Right ventricle myocardium superior (tissue), 1 donor: ENCODE data around the gene SEMA3D. TPM values are rescaled to one million over a fixed set of nuclear protein-coding genes. Genes with fewer than 3 reads are reported as not detected.

Source experiments
- ATAC-seq: fragments of 200-7000 bp; cut with Tn5 transposase; one replicate; pipeline ENCODE4 v1.9.1; 2020; ENCODE audit warnings: mild to moderate bottlenecking; ENCODE audit not compliant: poor library complexity
- DNase-seq: peaks from one replicate; pipeline ENCODE4 v3.0.0-alpha.2; 2020
- intact Hi-C: fragments of 100-400 bp; cut with DNase I; formaldehyde crosslinking; loops from one replicate; pipeline ENCODE4 v1.11.2; 2022
- total RNA-seq: library from RNA; stranded (reverse); fragmentation: NEBNext Ultra II Directional; extraction: Animal tissue kit (Norgen Biotek cat#: 25700); gene quantifications from one replicate; pipeline ENCODE4 v1.2.1, GENCODE V29; 2021
- donor health status: DM: no; HTN: yes; CAD: no; lungs with severe emphysema.

The SEMA3D gene
- total RNA-seq, 1 donor from 2014 or later, result 1.1 TPM

DNA sequence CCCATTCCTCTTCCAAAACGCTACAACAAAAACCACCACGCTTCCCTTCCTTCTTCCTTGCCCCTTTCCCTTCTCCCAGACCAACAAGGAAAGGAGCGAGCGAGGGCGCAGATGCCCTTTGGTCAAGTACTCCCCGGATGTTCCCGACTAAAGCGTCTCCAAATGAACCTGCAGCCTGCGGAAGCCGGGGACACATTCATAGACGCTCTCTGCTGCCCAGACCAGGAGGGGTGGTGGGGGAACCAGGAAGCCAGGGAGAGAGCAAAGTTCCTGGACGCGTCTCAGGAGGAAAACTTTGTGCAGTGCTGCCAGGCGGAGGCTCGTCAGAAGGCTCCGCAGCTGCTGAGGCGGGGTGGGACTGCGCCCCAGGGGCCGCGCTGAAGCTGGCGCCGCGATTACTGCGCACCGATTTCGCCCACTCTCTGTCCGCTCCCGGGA lies 754 bp downstream of the SEMA3D start:
- DNase-seq (peak; percentile 38), ATAC-seq (peak; percentile 73)

DNA sequence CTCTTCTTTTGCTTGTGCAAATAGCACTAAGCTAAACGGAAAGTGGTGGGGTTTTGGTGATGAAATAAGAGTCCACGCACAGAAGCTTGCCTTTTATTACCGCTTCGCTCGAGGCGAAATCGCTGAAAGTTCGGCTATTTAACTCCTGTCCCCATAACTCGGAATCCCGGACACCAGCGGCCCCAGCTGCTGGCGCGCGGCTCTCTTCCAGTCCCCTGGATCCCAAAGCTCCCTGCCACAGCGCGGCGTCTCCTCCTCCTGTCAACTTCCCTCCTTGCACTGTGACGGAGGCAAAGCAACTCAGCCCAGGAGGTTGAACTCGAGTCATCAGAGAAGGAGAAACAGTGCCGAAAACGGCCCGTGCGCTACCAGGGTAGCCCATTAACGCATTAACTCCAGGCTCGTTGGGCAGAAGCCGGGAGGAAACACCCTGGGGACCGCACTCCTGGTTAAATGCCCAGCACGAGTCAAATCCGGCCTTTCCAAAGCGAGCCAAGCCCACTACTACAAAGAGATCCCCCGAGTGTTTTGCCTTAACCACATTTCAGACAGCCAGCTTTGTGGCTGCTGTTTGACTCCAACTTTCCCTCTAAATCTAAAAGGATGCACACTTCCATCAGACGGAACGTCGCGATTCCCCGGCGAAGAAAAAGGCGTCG lies 1.3 kb downstream of the SEMA3D start:
- intact Hi-C loops, result no loop called here
- DNase-seq (peak; percentile 63), ATAC-seq (peak; percentile 77)

More for the DNA sequence above, 754 bp downstream of the SEMA3D start:
- intact Hi-C loops, result no loop called here

DNA sequence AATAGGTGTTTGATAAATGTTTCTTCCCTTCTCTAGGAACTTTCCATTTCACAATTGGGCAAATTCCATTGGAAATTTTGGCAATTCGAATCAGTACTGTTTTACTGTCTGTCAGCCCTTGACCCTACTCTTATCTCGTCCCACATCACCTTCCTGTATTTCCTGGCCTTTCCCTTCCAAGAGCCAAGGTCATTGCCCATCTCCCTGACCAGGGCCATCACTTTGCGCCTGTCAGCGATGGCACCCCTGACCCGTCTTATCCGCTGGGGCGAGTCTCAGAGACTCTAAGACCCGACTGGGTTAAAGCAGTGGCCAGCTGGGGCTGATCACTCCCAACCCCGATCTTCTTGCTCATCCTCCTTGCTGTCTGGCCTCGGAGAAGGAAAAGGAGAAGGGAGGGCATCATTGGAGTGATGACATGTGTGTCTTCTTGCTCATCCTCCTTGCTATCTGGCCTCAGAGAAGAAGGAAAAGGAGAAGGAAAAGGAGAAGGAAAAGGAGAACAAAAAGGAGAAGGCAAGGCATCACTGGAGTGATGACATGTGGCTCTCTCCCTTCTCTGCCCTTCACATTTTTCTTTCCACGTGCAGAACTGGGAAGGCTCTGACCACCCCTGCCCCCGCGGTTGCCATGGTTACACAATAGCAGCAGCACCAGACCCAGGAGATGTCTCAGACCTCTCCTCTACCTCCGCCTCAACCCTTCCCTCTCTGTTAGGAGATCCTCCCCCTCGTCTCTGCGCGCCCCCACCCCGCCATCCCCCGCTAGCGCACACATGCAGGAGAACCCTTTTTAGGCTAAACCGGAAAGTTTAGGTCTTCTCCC lies 2.0 kb downstream of the SEMA3D start:
- DNase-seq, result no peak
- no peak for ATAC-seq
- intact Hi-C loops, result no loop called here

DNA sequence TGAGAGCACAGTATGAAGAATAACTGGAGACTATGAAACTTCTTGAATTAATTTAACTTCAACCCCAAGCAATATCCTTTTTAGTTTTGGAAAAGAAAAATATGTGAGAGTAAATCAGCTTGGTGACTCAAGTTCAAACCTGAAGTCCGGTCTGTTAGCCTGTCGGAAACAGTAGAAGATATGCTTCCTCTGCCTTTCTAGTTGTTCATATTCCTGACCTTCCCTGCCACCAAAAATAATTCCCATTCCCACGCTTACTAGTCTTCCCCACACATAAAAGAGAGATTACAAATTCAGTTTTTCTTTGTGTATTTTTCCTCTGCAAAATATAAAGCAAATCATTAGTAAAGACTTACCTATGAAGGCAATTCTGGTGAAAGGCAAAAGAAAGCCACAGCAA lies 3.6 kb downstream of the SEMA3D start:
- no peak for DNase-seq
- intact Hi-C loops, result no loop called here
- ATAC-seq, result no peak

DNA sequence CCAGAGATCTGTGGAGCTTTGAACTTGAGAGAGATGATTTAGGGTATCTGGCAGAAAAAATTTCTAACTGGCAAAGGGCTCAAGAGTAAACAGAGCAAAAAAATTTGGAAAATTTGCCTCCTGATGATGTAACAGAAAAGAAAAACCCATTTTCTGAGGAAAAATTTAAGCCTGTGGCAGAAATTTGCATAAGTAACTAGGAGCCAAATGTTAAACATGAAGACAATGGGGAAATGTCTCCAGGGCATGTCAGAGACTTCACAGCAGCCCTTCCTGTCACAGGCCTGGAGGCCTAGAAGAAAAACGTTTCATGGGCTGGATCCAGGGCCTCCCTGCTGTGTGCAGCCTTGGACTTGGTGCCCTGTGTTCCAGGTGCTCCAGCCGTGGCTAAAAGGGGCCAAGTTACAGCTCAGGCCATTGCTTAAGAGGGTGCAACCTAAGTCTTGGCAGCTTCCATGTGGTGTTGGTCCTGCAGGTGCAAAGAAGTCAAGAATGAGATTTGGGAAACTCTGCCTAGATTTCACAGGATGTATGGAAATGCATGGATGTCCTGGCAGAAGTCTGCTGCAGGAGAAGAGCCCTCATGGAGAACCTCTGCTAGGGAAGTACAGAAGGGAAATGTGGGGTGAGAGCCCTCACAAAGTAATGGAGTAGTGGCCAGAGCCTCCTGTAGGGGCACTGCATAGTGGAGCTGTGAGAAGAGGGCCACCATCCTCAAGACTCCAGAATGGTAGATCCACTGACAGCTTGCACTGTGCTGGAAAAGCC lies 8.1 kb downstream of the SEMA3D start:
- ATAC-seq, result no peak
- intact Hi-C loops, result no loop called here

DNA sequence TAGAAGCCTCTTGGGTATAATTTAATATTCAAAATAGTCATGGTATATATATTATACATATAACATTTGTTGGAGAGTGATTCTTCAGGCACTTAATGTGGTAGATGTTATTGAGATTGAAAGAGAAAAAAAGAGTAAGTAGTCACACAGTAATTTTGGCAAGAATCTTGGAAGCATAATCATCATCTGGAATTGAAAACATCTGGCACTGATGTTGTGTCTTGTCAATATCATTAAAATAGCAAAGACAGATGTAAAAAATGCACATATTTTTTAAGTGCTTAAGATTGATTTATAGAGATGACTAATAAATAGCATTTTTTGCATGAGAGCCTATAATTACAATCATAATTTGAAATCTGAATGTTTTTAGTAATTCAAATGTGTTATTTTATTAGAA lies 9.5 kb downstream of the SEMA3D start:
- no peak for ATAC-seq
- no peak for DNase-seq
- intact Hi-C loops, result no loop called here

More for the DNA sequence above, 8.1 kb downstream of the SEMA3D start:
- DNase-seq, result no peak

DNA sequence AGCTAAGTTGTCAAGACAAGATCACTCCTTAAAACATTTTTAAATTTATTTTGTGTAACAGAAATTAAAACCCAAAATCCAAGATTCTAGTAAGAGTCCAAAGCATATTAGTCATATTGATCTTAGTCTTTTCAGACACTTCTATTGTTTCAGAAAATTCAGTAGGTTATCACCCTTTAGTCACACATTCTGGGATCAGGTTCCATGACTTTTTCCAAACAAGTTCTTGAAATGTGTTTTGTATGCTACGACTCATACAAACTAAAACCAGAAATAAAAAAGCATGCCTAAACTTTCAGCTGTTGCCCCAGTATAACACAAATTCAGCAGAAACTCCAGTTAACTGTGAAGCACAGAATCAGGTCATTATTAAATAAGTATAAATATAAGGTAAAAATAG lies 10.7 kb downstream of the SEMA3D start:
- DNase-seq (no peak), ATAC-seq (no peak)
- intact Hi-C loops, result no loop called here

DNA sequence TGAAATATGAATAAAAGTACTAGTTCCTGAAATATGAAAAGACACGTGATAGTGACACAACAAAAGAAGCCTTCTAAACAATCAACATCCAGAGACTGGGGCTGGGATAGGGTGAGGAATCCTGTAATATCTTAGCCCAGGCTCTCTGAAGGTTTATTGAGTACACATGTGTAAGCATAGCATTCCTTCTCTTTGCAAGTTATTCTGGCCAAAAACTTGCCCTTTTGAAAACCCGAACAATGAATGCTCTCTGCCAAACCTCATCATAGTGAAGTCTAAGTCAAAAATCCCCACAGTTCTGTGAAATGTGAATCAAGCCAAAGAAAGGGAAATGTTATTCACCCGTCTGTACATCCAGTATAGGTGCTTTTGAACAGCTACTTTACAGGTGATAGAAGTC lies 11.6 kb downstream of the SEMA3D start:
- intact Hi-C loops, result no loop called here
- ATAC-seq, result no peak
- DNase-seq, result no peak

DNA sequence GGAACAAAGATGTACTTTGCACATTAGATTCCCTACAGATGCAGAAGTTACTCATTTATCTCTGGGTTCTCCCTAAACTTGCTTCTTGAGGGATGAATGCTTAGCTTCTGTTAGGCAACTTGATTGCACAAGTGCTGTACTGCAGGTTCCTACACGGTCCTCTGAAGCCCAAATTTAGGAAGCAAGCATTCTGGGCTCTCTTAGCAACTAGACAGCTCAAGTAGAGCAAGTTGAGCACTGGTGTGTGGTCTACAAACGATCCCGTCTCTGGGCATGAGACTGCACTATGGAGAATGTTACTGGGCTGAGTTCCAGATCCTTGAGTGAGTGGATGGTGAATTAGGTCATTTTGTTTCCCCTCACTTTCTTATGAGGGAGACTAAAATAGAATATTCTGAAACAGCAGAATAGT lies 14.3 kb downstream of the SEMA3D start:
- DNase-seq (no peak), ATAC-seq (peak; percentile 38)
- intact Hi-C loops, result no loop called here

DNA sequence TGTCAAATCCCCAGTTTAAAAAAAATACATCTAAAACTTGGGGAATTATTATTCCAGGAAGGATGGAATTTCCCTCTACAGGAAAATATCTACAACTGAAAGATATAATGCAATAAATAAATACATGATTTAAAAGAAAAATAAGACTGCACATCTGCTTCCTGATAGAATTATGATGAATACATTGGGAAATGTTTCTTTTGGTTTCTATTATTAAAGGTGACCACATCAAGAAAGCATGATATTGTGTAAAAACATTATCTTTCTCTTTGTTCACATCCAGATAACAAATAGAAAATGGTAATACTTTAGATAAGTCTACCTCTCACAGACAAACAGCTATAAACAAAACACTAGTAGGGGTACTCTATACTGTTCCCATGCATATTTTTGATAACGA lies 19.2 kb downstream of the SEMA3D start:
- intact Hi-C loops, result no loop called here
- no peak for ATAC-seq
- no peak for DNase-seq

DNA sequence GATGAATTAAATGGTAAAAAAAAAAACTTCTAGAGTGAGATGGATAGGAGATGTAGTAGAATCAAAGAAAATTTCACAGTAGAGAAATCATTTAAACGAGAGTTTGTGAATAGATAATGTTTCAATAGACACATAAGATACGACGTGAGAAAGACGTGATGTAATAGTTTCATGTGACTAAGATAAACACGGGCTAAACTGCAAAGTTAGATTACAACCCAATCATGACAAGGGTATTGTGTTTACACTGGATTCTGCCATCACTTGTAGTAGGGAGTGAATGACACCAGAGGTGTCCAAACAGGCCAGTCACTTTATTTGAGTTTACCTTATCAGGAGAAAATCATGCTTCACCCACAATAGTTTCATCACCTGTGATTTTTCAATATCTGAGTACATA lies 21.6 kb downstream of the SEMA3D start:
- ATAC-seq (no peak), DNase-seq (no peak)
- intact Hi-C loops, result no loop called here

DNA sequence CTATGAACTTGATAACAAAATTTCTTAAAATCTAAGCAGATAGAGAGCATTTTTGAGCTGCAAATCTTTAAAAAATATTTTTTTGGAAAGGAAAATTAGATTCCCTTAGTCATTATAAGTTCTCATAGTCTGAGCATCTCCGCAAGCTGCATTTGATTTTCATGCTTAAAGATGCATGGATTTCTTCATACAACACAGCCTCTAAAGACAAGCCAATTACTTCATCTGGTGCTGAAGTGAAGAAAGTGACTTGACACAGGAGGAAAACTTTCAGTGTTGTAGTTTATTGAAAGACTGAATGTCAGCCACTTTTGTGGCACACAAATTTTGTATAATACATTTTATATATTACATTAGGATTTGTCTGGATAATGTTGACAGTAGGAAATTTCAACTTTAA lies 22.5 kb downstream of the SEMA3D start:
- DNase-seq (no peak), ATAC-seq (no peak)
- intact Hi-C loops, result no loop called here

DNA sequence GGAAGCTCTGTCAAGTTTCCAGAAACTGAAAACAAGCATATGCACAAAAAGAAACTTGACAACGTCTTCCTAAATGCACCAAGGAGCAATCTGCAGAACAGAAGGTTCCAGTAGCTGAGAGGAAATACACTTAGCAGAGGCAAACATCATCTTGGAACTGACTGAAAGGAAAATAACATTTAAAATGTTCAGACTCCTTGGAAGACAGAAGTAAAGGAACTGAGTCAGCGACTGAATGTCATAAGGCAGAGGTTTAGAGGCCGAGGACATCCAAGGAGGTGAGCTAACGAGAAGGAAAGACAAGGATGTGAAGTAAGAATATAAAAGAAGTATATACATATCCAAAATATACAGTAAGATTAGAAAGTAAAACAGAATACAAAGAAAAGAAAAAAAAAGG lies 24.1 kb downstream of the SEMA3D start:
- ATAC-seq, result no peak
- intact Hi-C loops, result no loop called here
- no peak for DNase-seq

DNA sequence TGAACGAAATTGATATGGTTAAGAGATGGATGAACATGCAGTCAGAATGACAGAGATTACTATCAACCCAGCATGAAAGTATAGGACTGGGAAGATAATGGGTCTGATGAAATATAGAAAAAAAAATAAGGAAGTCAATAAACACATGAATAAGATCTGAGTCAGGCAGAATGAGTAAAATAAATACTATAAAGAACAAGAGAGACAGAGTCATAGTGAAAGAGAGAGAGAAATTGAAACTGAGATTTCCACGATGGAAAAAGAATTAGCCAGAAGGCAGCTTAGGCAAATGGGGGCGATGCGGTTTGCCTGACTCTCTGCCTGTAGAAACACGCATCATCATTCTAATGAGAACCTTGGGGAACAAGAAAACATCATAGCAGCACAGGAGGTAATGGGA lies 26.6 kb downstream of the SEMA3D start:
- intact Hi-C loops, result no loop called here
- ATAC-seq (no peak), DNase-seq (no peak)

DNA sequence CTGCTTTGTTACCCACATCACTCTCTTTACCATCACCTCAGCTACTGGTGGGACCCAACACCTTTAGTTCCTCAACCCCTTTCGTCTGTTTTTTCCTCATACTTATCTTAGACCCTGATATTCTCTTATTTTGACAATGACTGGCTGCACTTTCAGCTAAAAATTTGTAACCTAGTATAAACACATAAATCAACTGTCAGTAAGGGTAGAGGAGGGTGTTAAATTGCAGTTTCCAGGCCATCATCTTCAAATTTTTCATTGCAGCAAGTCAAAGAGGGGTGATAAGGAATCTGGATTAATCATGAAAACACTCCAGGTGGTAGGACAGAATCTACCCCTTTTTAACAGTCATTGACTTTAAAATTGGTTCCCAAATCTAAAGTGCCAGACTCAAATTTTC lies 27.9 kb downstream of the SEMA3D start:
- intact Hi-C loops, result no loop called here
- no peak for ATAC-seq
- no peak for DNase-seq

DNA sequence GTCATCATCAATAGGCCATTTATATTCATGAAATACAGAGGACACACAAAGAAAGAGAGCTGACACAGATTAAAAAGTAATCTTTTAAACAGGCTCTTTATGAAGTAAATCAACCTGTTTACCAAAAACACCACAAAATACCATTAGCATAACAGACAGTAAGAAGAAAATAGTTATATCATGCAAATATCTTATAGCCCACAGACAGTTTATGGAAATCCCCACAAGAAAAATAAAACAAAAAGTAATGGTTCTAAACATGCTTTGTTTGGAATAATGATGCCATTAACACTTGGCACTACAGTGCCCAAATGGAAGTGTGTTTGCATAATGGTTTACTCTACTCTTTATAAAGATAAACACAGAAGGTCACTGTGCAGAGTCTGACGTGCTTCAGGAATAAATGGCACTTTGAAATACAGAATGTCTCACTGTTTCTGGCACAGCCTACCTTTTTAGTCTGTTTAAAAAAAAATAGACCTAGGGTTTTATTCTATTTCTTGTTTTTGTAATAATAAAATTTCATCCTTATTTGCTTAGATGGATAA lies 30.1 kb downstream of the SEMA3D start:
- intact Hi-C loops, result no loop called here
- no peak for ATAC-seq

DNA sequence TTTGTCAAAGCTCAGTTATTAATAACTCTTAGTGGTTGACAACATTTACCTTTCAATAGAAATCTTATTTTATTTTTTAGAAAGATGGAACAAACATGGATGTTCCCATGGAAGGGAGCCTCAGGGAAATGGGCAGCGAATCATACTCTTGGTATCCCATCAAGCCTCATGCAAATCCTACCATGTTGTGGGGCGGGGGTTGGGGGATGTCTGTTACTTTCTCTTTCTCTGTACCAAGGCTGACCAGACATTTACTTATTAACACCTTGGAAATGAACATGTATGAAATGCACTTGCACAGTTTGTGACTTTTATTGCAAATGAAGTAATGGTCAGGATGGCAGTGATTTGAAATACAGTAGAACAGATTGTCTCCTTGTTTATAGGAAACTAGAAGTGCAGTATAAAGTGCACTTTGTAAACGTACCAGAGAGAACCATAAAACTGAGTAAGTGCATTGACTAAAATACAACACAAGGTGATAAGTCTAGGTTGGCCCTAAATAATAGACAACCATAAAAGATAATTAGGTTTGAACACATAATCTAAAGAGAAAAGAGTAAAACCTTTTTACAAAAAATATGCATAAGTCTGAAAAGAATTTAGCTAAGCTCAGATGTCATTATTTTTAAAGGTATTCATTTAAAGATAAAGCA lies 32.4 kb downstream of the SEMA3D start:
- intact Hi-C loops, result no loop called here
- DNase-seq, result no peak
- ATAC-seq, result no peak

More for the DNA sequence above, 30.1 kb downstream of the SEMA3D start:
- DNase-seq, result no peak

DNA sequence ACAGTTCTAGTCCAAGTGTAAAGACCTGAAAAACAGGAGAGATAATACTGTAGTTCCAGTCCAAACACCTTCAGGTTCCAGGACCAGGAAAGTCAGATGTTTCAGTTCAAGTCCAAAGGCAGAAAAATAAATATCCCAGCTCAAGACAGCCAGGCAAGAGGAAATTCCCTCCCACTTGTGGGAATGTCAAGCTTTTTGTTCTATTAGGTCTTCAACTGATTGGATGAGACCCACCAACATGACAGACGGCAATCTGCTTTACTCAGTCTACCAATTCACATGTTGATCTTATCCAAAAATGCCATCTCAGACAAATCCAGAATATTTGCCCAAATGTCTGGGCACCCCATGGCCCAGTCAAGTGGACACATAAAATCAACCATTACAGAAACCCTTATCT lies 33.1 kb downstream of the SEMA3D start:
- no peak for ATAC-seq
- intact Hi-C loops, result no loop called here
- no peak for DNase-seq

DNA sequence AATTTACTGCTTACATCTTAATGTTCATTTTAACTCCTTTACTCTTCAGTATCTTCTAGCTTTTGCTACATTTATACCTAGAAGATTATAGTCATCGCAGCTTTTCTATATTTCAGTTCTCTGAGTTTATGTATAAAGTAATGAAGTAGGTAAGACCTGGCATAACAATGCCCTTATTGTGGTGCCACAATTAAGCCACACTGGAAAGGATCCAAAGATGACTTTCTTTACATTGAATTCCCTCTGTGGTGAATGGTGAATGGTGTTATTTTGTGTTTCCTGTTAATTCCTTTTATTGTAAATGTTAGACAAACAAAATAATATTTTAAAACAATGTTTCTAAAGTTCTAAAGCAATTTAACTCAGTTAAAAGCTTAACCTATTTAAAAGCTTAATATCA lies 36.2 kb downstream of the SEMA3D start:
- intact Hi-C loops, result no loop called here
- no peak for ATAC-seq
- no peak for DNase-seq
